Coronary artery (tissue), 2 donors: ENCODE measurements around the gene PCYOX1L.
A peak's percentile ranks its signal among the peaks of the same experiment; 100 is the strongest.

Experiments
- DNase-seq: peaks from one replicate; pipeline ENCODE4 v3.0.0-alpha.2; 2017; ENCODE audit warnings: low spot score
- H3K27ac ChIP-seq, 2 donors: fragments of 200-600 bp; sonication (generic); one replicate each; pipeline ENCODE4 v1.5.1; 2016 to 2019
- H3K4me3 ChIP-seq: fragments of 200-600 bp; sonication (generic); 2 replicates; pipeline ENCODE4 v1.5.1; 2016; ENCODE audit warnings: mild to moderate bottlenecking, moderate library complexity
- TF ChIP-seq, protein P1 (sequence below): fragments of 200-600 bp; sonication (generic); IDR thresholded peaks from one replicate; pipeline ENCODE4 v1.5.1; 2019; ENCODE audit warnings: antibody characterized with exemption

Gene PCYOX1L

DNA sequence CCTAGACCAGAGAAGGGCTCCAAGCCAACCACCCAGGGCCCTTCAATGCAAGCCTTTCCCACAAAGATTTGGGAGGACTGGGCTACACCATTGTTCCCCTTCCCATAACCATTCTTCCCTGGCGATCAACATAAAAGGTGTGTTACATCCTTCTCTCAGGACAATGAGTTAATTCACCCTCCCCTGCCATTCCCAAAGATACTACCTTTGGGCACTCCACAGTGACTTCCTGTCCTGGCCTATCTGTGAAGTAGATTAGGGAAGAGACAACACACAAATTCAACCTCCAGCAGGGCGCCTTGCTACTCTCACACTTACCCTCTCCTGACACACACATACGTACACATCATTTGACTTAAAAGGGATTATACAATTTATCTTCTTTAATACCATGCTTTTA lies 44.4 kb downstream of the PCYOX1L start:
- Histone ChIP-seq H3K4me3 (no peak overlapping the region), H3K27ac (no peak overlapping the region)
- TF ChIP-seq, protein P1, sequence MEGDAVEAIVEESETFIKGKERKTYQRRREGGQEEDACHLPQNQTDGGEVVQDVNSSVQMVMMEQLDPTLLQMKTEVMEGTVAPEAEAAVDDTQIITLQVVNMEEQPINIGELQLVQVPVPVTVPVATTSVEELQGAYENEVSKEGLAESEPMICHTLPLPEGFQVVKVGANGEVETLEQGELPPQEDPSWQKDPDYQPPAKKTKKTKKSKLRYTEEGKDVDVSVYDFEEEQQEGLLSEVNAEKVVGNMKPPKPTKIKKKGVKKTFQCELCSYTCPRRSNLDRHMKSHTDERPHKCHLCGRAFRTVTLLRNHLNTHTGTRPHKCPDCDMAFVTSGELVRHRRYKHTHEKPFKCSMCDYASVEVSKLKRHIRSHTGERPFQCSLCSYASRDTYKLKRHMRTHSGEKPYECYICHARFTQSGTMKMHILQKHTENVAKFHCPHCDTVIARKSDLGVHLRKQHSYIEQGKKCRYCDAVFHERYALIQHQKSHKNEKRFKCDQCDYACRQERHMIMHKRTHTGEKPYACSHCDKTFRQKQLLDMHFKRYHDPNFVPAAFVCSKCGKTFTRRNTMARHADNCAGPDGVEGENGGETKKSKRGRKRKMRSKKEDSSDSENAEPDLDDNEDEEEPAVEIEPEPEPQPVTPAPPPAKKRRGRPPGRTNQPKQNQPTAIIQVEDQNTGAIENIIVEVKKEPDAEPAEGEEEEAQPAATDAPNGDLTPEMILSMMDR, result no peak
- DNase-seq, result no peak

DNA sequence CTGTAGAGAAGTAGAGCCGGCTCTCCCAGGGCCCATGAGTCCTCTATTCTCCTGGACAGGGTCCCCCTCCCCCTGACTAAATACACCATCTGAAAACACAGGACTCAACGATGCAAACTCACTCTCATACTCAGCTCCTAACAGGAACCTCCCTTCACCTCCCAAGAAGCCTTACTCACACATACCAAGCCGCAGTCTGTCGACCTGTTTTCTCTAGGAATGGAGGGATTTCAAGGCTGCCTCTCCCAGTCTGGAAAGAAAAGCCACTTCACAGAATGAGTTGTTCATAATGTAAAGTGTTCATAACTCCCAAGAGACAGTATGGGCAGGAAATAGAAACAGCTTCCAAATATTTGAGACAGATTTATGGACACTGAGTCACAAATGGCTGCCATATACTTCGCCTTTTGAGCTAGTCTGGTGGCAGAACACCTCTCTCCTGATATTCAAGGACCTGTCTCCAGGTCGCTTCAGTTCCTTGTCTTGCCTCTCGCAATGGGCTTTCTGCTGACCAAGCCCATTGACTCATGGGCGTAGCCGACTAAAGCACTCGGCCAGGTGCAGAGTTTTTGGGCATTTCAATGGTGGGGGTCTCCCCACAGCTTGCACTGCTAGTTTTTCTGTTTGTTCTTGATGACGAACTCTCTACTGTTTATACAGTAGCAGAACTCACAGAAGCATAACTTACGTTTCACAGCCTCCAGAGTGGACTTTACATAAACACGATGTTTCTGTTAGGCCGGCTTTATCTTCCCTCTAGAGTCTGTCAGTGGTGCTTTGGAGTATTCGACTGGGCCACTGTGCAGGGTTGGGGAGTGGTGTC lies 46.3 kb downstream of the PCYOX1L start:
- TF ChIP-seq, protein P1, result no peak
- peak; percentile 67 for DNase-seq
- Histone ChIP-seq H3K4me3 (no peak overlapping the region), H3K27ac (peak overlapping the region; percentile 92)

DNA sequence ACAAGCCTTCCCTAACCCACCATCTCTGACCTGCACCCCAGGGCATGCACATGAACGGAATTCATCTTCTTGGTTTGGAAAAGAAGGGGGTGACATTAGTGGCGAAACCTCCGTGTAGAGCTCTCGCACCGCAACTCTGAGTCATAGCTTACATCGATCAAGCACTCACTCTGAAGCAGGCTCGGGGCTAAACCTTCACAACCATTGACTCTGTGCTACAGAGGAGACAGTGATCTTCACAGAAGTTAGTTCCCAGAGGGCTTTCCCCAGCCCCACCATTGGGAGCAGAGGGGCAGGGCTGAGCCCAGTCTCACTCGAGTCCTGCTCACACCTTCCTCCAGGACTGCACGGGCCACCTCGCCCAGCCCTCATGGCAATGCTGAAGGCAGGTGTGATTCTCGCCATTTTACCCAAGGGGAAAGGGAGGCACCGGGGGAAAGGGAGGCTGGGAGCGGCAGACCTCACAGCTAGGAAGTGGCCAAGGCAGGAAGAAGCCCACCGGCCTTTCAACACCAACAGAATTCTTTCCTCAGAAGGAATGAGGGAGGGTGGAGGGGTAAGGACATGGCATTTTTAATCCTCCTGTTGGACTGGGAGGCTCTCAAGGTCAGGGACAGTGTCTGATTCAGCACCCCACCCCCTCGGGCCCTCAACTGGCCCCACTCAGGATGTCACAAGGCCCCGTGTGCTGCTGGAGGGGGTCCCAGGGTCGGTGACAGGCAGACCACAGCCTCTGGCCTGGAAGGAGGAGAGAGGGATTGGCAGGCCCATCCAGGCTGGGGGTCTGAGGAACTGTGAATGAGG lies 47.1 kb downstream of the PCYOX1L start:
- DNase-seq, result peak; percentile 69
- TF ChIP-seq, protein P1, result no peak
- H3K27ac ChIP-seq, result peak overlapping the region; percentile 92
- peak overlapping the region; percentile 85 for H3K4me3 ChIP-seq

DNA sequence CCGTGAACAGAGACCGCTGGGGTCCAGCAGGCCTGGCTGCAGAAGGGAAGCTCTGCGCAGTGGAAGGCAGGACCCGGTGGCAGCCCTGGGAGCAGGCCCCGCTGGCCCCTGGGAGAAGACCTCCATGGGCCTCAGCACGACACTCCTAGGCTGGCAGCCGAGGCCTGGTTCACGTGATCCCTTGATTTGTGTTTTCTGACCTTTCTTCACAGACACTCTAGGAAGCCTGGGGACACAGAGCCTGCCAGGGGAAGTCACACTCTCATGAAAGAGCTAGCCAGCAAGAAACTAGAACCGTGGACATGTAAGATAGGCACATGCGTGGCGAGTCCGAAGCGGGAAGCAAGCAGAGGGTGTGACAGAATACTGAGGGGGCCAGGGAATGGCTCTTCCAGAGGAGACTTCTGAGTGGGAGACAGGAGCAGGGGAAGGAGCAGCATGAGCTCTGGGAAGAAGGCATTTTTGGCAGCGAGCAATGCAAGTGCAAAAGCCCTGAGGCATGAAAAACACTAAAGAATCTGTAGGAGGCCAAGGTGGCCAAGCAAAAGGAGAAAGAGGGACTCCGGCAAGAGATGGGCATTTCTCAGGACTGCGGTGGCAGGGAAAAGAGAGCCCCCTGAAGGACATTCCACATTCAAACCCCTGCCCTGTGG lies 47.8 kb downstream of the PCYOX1L start:
- Histone ChIP-seq H3K4me3 (peak overlapping the region; percentile 85), H3K27ac (peak overlapping the region; percentile 92)

DNA sequence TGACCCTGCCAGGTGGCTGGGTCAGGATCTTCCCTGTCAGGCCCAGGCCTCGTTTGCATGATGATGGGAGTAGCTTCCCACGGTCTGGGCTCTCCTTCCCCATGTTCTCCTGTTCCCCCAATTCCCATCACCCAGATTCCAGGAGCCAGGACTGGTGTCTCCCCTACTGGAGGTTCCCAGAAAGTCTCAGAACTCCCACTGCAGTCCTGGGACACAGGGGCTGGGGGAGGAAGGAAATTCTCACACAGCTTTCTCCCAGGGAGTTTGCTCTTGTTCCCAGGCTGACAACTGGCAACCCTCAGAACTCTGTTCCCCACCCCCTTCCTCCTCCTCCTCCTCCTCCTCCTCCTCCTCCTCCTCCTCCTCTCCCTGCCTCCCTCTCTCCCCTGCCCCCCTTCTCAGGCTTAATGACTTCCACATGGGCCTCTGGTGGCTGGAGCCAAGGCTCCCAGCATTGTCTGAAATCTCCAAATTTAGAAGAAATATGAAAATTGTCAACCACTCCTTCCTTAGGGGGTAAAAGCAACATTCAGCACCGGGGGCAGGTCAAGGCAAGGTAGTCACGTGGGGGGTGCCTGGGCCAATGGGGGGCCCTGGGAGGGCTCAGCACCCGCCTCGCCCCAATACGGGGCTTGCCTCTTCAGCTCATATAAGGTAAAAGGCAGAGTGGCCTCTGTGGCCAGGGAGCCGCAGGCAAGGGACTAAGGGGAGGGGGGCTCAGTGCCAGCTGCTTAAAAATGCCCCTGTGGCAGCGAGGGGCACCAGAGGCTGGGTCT lies 48.5 kb downstream of the PCYOX1L start:
- peak overlapping the region; percentile 85 for H3K4me3 ChIP-seq
- DNase-seq, result peak; percentile 97
- peak overlapping the region; percentile 94 to 95 for H3K27ac ChIP-seq
- TF ChIP-seq, protein P1, result no peak

More for the DNA sequence above, 47.8 kb downstream of the PCYOX1L start:
- peak; percentile 78 for DNase-seq
- TF ChIP-seq, protein P1, result no peak

DNA sequence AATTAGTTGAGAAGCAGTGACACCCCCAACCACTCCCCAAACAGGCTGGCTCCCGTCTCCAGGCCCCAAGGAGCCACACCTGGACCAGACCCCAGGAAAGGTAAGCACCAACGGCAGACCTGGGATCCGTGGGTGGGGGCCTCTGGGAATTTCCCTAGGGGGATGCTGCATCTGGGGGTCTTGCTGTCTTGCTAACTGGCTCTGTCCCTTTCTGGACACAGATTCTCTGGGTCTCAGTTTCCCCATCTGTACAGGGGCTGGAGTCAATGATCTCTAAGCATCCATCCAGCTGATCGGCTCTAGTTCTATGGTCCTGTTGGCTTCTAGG lies 49.1 kb downstream of the PCYOX1L start:
- Histone ChIP-seq H3K27ac (peak overlapping the region; percentile 94 to 95), H3K4me3 (peak overlapping the region; percentile 85)
- TF ChIP-seq, protein P1, result no peak
- no peak for DNase-seq
